Sigmoid colon (tissue), 4 donors: Measurements from ENCODE around the gene SDC1.

ENCODE experiments used
- CTCF ChIP-seq, 4 experiments: fragments of 450-650 bp in 3 of 4; fragments of 200-600 bp in 1 of 4; IDR thresholded peaks; one replicate each; pipeline ENCODE4 v1.5.1; 2016 to 2019; ENCODE audit warnings: antibody characterized with exemption in 4 of 4, mild to moderate bottlenecking in 3 of 4, moderate library complexity in 2 of 4
- EP300 ChIP-seq, 4 donors: sonication (generic); formaldehyde crosslinking; IDR thresholded peaks; one replicate each; pipeline ENCODE4 v1.6.1; 2017; ENCODE audit warnings: antibody characterized with exemption in 4 of 4
- POLR2A ChIP-seq, 2 donors: fragments of 450-650 bp; IDR thresholded peaks; one replicate each; pipeline ENCODE4 v1.6.1; 2016; ENCODE audit warnings: antibody characterized with exemption in 2 of 2, mild to moderate bottlenecking in 2 of 2, moderate library complexity in 2 of 2
- POLR2AphosphoS5 ChIP-seq, 4 donors: sonication (generic); formaldehyde crosslinking; IDR thresholded peaks; one replicate each; pipeline ENCODE4 v1.6.1; 2017; ENCODE audit warnings: antibody characterized with exemption in 4 of 4

GRCh38 chr2:20205069-20205468 is 19.9 kb downstream of the SDC1 start:
- TF ChIP-seq CTCF (IDR thresholded peaks at IDR 0.05): no peak
- no peak for TF ChIP-seq POLR2AphosphoS5 (IDR thresholded peaks at IDR 0.05)
- TF ChIP-seq POLR2A (IDR thresholded peaks at IDR 0.05): no peak
- no peak for TF ChIP-seq EP300 (IDR thresholded peaks at IDR 0.05)
